Mesodermal cell (in vitro differentiated cells): ENCODE measurements around the gene CLCN2.

ENCODE experiments used
- H3K27ac ChIP-seq: 2 replicates; pipeline ENCODE4 v1.7.0; 2013; ENCODE audit warnings: mild to moderate bottlenecking, low read depth, low read length, moderate library complexity; ENCODE audit not compliant: severe bottlenecking
- H3K36me3 ChIP-seq: 2 replicates; pipeline ENCODE4 v1.7.1; 2013; ENCODE audit warnings: mild to moderate bottlenecking, low read length, moderate library complexity; ENCODE audit not compliant: control insufficient read depth, insufficient read depth
- H3K4me1 ChIP-seq: one replicate; pipeline ENCODE4 v1.7.1; 2013; ENCODE audit warnings: mild to moderate bottlenecking, low read length; ENCODE audit not compliant: insufficient read depth, control insufficient read depth, poor library complexity, severe bottlenecking
- H3K4me3 ChIP-seq: 2 replicates; pipeline ENCODE4 v1.7.0; 2013; ENCODE audit warnings: low read length, control low read depth, mild to moderate bottlenecking; ENCODE audit not compliant: insufficient read depth, poor library complexity, severe bottlenecking; ENCODE audit errors: extremely low read depth
- H3K9me3 ChIP-seq: 2 replicates; pipeline ENCODE4 v1.7.1; 2013; ENCODE audit warnings: mild to moderate bottlenecking, low read length, moderate library complexity; ENCODE audit not compliant: control insufficient read depth
- WGBS, 2 experiments: methylation state at CpG; one replicate each; pipeline ENCODE4 v1.1.5; 2013; ENCODE audit warnings: missing lambda C conversion rate in 2 of 2; ENCODE audit not compliant: insufficient coverage in 2 of 2; 5-methylcytosine and 5-hydroxymethylcytosine counted together

CLCN2 gene

GRCh38 chr3:184358124-184358767 lies 3.2 kb downstream of the CLCN2 start:
- 91 to 95% methylated on average over 8 to 11 of the region's 12 CpGs for WGBS, 2 experiments
- Histone ChIP-seq H3K4me3 (no peak overlapping the region), H3K27ac (no peak overlapping the region), H3K4me1 (peaks cover 18% of the 10 kb centered on the region), H3K9me3 (no peaks in the 10 kb centered on the region), H3K36me3 (peaks cover 36% of the 10 kb centered on the region)

GRCh38 chr3:184357248-184358123 lies 3.9 kb downstream of the CLCN2 start:
- WGBS, 2 experiments, result 93 to 97% methylated on average over 16 to 24 of the region's 24 CpGs
- Histone ChIP-seq H3K27ac (no peak overlapping the region), H3K36me3 (peaks cover 36% of the 10 kb centered on the region), H3K9me3 (no peaks in the 10 kb centered on the region), H3K4me3 (no peak overlapping the region), H3K4me1 (peaks cover 18% of the 10 kb centered on the region)

- 91 to 92% methylated on average over 17 to 18 of the region's 18 CpGs for WGBS, 2 experiments
- H3K4me3 ChIP-seq, result no peak overlapping the region
- peaks cover 45% of the 10 kb centered on the region for H3K36me3 ChIP-seq
- no peaks in the 10 kb centered on the region for H3K9me3 ChIP-seq
- no peak overlapping the region for H3K27ac ChIP-seq
- H3K4me1 ChIP-seq, result peaks cover 28% of the 10 kb centered on the region
These were observed 6.0 kb downstream of the CLCN2 start for GRCh38 chr3:184355261-184356040.

GRCh38 chr3:184354754-184355153 lies 6.7 kb downstream of the CLCN2 start:
- H3K4me1 ChIP-seq, result peaks cover 23% of the 10 kb centered on the region
- peaks cover 49% of the 10 kb centered on the region for H3K36me3 ChIP-seq
- no peak overlapping the region for H3K27ac ChIP-seq
- H3K9me3 ChIP-seq, result no peaks in the 10 kb centered on the region
- WGBS, 2 experiments, result 84 to 92% methylated on average over 6 to 7 of the region's 8 CpGs
- H3K4me3 ChIP-seq, result no peak overlapping the region

GRCh38 chr3:184354121-184354728 lies 7.2 kb downstream of the CLCN2 start:
- Histone ChIP-seq H3K4me3 (no peak overlapping the region), H3K36me3 (peaks cover 52% of the 10 kb centered on the region), H3K9me3 (no peaks in the 10 kb centered on the region), H3K4me1 (peaks cover 23% of the 10 kb centered on the region), H3K27ac (no peak overlapping the region)
- WGBS, 2 experiments, result 86 to 95% methylated on average over 10 to 15 of the region's 18 CpGs

GRCh38 chr3:184353546-184353941 lies 7.9 kb downstream of the CLCN2 start:
- H3K4me1 ChIP-seq, result peaks cover 23% of the 10 kb centered on the region
- H3K4me3 ChIP-seq, result no peak overlapping the region
- WGBS, 2 experiments, result 93 to 97% methylated on average over 10 to 11 of the region's 11 CpGs
- H3K36me3 ChIP-seq, result peaks cover 47% of the 10 kb centered on the region
- no peak overlapping the region for H3K27ac ChIP-seq
- no peaks in the 10 kb centered on the region for H3K9me3 ChIP-seq

GRCh38 chr3:184352897-184353545 lies 8.4 kb downstream of the CLCN2 start:
- Histone ChIP-seq H3K9me3 (no peaks in the 10 kb centered on the region), H3K4me1 (peaks cover 25% of the 10 kb centered on the region), H3K27ac (no peak overlapping the region), H3K4me3 (no peak overlapping the region), H3K36me3 (peaks cover 46% of the 10 kb centered on the region)
- WGBS, 2 experiments, result 92 to 96% methylated on average over 5 to 8 of the region's 11 CpGs

GRCh38 chr3:184352149-184352785 lies 9.1 kb downstream of the CLCN2 start:
- Histone ChIP-seq H3K9me3 (no peaks in the 10 kb centered on the region), H3K27ac (peak overlapping the region; percentile 69), H3K4me1 (peaks cover 30% of the 10 kb centered on the region), H3K4me3 (no peak overlapping the region), H3K36me3 (peaks cover 42% of the 10 kb centered on the region)
- WGBS, 2 experiments, result 95 to 97% methylated on average over 9 to 15 of the region's 15 CpGs

- Histone ChIP-seq H3K36me3 (peaks cover 36% of the 10 kb centered on the region), H3K9me3 (no peaks in the 10 kb centered on the region), H3K4me3 (no peak overlapping the region), H3K27ac (peak overlapping the region; percentile 69), H3K4me1 (peaks cover 30% of the 10 kb centered on the region)
- WGBS, 2 experiments, result 50 to 55% methylated on average over 6 to 9 of the region's 9 CpGs
These were observed 9.8 kb downstream of the CLCN2 start for GRCh38 chr3:184351511-184352148.
